HG03025 (cell line): ENCODE data around the gene DTX3.
"Not testable (repeated sequence)": the region's sequence is repeated elsewhere in the genome, so short reads cannot be mapped to it uniquely, and the experiment has no call there.

ENCODE experiments used
- ATAC-seq: cut with Tn5 transposase; IDR thresholded peaks from one replicate; pipeline ENCODE4 v1.9.1; 2021; ENCODE audit warnings: mild to moderate bottlenecking, moderate library complexity; ENCODE audit not compliant: unreplicated experiment, low FRiP score

Gene DTX3

DNA sequence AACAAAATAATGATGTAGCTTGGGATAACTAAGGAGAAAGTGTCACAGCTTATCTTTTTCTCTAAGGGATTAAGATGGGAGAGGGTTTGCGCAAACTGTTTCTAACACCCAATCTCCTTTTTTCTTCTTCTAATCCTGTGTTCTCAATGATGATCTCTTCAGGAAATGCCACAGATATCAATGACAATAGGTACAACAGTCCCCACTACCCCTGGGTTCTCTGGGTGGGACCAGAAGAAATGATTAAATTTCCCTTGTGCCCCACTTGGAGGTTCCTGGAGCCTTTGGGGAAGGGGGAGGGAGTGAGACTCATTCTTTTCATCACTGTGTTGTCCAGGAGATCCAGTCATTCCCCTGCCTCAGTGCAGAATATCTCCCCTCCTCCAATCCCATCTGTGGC lies 22.2 kb upstream of the DTX3 start:
- no peak for ATAC-seq

DNA sequence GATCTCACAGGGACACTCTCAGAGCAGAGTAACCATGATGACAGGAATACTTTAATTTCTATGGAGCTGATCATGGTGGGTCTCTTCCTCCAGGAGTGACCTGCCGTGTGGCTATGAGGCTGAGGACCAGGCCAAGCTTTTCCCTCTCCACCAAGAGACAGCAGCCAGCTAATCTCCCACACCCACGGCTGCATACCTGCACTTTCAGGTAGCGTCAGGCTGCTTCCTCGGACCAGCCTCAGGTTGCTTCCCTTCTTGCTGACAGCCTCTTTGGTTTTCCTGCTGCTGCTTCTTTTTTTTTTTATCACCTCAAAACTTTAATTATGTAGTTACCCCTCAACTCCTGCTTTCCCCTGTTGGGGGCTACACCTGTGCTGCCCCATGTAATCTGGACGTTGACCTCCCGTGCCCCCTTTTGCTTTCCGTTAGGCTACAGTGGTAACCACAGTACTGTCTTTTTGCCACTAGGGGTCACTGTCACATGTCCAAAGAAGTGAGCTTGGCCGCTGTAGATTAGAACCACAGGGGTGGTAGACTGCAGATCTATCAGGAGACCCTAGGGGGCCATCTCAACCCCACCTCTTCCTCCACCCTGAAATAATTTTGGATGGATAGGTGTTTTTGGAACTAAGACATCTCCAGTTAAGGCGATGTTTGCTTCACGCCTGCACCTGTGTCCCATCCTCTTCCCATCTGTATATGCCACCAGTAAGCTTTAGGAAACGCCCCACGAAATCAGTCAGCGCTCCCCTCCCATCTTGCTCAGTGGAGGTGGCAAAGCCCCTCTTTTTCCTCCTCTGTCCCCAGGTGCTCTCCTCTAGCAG lies 21.4 kb upstream of the DTX3 start:
- peak; percentile 85 for ATAC-seq

DNA sequence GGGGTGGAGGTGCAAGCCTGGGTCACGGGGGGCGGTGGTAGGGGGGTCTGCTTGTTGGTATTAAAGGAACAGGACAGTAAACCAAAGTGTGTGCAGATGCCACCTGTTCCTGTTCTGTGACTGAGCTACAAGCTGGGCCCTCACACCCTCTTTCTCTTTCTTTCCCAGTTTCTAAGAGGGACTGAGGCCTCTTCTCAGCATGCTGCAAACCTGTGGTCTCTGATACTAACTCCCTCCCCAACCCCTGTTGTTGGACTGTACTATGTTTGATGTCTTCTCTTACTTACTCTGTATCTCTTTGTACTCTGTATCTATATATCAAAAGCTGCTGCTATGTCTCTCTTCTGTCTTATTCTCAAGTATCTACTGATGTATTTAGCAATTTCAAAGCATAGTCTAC lies 20.6 kb upstream of the DTX3 start:
- ATAC-seq = no peak

DNA sequence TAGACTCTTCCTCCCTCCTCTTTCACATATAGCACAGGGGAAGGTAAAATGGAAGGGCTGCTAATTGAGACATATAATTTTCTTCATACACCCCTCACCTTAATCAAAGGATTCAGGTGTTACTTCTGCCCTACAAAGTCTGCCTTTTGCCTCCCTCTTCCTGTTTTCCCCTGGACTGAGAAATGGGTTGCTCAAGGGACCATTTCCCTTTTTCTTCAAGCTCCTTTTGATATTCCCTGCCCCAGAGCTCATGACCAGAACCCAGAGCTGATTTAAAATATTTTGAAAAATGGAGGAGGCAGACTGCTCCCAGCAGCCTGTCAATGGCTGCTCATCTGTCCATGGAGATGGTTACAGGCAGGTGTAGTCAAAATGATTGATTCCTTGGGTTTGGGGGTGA lies 19.9 kb upstream of the DTX3 start:
- no peak for ATAC-seq

DNA sequence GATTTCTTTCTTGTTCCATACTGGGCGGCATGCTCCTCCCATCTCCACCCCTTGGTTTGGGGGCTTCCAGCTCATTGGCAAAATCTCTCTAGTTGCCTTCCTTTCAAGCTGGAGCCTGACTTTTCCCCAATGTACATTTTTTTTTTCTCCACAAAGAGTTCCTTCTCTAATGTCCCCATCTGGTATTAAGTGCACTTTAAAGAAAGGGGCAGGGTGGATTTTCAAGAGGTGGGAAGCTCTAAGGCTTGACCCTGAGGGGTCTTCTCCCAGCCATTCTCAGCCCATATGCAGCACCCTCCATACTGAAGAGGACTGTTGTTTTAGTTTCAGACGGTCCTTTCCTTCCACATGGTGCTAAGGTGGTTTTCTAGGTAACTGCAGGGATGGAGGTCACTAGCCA lies 19.5 kb upstream of the DTX3 start:
- no peak for ATAC-seq

DNA sequence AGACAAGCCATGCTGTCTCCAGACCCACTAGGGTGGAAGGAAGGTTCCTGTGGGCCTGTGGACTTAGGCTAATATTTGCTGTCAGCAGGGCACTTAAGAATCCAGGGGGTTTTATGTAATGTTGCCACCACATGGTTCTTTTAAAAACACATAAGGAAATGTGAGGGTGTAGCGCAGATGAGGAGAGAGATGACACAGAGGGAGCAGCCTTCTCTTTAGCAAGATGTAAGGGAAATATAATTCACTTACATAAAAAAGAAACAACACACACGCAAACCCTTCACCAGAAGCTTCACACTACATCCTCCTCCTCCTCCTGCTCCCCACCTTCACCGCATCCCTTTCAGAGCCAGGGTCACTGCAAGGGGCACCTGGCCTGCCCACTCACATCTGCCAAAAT lies 18.5 kb upstream of the DTX3 start:
- no peak for ATAC-seq

DNA sequence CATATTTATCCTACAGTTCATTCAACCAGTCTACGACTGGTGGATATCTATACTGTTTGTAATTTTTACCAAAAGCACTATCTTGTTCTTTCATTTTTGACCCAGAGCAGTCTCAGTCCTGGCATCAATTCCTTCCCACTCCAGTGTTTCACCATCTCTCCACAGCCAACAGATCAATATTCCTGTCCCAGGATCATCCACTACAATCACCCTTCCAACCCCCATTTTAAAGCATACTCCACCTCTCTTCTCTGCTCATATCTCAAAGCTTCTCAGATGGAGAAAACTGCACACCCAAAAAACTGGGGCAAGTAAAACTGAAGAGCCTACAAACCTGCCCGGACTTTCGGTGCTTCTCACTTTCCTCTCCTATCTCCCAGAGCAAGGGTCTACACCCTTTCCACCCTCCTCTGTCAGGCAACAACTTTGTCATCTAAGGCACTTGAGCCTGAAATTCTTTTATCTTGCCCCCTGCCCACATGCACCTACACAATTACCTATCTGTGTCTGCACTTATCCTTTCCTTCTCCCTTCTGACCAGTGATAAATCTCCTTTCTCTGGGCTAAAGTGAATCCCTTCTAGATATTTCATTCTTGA lies 17.7 kb upstream of the DTX3 start:
- no peak for ATAC-seq

DNA sequence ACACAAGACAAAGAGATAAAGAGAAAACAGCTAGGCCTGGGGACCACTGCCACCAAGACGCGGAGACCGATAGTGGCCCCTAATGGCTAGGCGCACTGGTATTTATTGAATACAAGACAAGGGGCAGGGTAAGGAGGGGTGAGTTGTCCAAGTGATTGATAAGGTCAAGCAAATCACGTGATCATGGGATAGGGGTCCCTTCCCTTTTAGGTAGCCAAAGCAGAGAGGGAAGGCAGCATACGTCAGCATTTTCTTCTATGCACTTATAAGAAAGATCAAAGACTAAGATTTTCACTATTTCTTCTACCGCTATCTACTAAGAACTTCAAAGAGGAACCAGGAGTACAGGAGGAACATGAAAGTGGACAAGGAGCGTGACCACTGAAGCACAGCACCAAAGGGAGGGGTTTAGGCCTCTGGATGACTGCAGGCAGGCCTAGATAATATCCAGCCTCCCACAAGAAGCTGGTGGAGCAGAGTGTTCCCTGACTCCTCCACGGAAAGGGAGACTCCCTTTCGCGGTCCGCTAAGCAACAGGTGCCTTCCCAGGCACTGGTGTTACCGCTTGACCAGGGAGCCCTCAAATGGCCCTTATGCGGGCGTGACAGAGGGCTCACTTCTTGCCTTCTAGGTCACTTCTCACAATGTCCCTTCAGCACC lies 15.5 kb upstream of the DTX3 start:
- not testable (repeated sequence) for ATAC-seq

DNA sequence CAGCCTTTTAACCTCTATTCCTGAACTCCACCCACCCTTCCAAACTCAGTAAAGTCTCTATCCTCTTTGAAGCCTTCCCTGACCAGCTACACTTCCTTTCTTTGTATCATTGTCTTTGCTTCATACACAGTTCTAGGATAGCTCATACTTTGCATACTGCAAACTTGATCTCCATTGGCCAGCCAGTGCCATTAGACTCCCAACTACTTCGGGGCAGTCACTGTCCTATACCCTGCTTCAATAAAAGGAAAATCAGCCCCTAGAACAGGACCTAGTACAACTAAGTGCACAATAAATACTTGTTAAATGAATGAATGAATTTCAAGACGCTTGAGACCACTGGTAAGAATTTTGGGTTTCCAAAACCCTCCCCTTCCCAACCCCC lies 14.2 kb upstream of the DTX3 start:
- no peak for ATAC-seq

DNA sequence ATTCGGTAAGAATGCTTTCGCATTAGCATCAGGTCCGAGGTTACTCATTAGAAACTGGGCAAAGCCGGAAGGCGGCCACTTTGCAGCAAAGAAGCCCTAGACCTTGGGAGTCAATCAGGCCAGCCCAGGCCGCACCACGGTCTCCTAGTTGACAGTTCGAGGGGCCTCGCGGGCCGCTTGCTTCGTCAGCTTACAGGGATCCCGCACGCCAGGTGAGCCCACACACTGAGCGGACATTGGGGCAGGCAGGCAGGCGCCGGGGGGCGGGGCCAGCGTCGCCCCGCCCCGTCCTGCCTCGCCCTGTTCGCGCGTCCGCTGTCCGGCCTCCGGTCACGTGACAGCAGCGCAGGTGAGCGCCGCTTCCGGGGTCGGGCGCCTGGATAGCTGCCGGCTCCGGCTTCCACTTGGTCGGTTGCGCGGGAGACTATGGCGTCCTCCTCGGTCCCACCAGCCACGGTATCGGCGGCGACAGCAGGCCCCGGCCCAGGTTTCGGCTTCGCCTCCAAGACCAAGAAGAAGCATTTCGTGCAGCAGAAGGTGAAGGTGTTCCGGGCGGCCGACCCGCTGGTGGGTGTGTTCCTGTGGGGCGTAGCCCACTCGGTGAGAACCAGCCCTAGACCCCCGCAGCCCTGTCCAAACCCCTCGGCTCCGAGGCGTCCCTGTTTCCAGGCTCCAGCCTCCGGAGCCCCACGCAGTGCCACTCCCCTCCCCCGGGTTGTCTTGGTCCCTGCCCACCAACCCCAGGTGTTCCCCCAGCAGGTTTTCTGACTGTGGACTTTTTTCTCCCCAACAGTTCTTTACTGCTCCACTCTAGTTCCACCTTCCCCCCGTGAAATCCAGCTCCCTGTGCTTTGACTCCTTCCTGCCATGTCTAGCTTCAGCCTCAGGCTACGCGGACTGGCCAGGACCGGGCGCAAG lies 13.5 kb upstream of the DTX3 start, which contains the start of gene PIP4K2C:
TSS of gene PIP4K2C (plus strand) at position 329 of the 918 bp plus-strand sequence. CDS start at position 427, 98 bp downstream.
- peak; percentile 85 for ATAC-seq

DNA sequence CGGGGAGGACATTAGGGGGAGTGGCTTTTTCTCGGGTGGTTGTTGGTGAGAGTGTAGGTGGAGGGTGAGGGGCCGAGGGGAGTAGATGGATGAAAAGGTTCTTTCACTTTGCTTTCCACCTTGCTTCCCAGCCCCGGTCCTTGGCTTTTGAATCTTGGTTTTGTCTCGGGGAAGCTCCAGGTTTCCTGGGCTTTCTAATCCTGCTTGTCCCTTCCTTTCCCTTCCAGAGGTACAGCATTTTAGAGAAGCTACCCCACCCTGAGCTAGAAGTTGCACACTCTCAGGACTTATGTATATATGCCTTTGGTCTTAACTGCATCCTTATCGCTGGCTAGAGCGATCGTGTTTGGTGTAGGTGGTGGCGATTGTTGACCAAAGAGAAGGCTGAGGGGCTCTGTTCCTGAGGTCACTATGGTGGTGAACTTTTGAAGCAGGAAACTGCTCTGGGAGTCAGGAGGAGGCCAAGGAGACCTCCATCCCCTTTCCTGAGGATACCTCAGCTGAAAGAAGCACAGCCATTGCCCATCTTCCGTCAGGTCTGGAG lies 12.8 kb upstream of the DTX3 start:
- ATAC-seq = no peak

DNA sequence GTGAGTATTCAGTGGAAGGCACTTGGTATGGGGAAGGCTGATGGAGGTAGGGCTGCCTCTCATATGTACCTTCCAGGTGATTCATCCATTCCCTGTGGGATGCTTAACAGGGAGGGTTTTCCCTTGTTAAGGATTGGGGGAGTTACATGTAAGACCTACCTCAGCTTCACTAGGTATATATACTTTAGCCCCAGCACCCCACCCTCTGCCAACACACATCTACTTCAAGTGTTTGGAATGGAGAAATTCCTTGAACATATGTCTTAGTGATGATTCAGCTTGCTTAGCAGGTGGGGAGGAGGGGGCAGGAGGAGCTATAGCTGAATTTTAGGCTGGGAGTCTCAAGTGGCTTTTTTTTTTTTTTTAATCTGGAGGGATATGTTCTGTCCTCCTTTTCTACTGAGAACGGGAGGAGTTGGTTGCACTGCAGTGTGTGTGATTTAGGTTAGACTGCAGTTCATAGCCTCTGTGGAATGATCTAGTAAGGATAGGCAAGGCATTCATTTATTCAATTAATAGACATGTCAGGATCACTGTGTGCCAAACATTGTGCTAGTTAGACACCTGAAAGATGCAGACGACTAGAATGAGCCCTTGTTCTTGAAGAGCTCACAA lies 12.0 kb upstream of the DTX3 start:
- no peak for ATAC-seq

DNA sequence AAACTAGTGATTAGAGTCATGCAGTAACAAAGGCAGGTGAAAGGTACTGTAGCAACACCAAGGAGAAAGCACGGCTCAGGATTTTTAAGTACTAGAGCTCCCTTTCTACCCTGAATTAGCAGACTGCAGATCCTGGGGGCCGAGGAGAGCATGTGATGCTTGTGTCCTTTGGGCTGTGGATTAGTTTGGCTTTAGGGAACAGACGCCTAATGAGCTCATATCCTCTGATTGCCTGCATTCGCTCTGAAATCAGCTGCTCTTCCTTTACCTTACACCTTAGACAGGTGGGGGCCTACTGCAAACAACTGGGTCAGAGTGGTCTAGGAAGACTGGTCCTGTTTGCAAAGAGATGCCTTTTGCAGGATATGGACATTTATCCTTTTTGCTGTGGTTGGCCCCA lies 11.4 kb upstream of the DTX3 start:
- ATAC-seq = no peak

DNA sequence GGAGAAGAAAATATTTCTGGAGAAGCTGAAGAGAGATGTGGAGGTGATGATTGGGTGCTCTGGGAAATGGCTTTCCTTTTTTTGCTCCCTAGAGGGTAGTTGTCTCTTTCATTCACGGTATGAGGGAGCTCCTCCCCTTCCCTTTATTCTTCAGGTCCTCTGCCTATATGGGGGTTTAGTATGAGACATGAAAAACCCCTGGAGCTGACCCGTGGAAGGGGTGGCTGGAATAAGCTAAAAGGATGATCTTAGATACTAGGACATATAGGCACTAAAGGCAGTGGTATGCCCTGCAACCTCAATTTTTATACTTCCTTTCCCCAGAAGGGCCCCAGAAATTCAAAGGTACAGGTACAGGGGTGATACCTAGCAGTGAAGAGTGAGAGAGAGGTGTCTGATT lies 4.2 kb upstream of the DTX3 start:
- ATAC-seq = no peak

DNA sequence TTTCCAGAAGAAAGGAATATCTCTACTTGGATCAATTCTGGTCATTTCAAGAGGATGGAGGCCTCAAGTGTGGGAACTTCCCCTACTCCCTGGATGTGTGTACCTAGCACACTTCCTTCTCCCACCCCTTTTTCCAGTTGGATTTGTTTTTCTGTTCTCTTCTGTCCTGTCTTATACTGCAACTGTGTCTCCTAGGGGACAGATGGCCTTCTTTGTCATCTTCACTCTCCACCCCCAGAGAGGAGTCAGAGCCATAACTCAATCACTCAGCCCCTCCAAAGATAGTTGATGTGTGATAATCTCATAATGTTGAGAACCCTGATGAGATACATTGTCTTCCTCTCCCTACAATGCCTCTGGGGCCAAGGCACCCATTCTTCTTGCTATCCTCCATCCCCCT lies 2.1 kb upstream of the DTX3 start:
- ATAC-seq = no peak

DNA sequence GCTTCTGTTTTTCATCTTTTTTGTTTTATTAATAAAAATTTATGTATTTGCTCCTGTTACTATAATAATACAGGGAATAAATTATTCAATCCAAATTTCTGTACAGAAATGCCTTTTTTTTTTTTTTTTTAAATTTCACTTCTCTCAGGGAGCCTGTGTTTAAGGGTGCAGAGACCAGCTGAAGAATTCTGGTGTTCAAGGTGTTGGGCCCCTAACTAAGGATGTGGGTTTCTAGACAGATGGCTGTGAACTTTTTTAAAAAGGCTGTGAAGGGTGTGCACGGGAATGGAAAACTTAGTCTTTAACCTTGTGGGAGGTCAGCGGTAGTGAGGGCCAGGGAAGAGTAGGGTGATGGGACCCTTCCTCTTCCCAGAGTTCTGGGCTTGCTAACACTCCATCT lies 1.3 kb upstream of the DTX3 start:
- ATAC-seq = no peak

DNA sequence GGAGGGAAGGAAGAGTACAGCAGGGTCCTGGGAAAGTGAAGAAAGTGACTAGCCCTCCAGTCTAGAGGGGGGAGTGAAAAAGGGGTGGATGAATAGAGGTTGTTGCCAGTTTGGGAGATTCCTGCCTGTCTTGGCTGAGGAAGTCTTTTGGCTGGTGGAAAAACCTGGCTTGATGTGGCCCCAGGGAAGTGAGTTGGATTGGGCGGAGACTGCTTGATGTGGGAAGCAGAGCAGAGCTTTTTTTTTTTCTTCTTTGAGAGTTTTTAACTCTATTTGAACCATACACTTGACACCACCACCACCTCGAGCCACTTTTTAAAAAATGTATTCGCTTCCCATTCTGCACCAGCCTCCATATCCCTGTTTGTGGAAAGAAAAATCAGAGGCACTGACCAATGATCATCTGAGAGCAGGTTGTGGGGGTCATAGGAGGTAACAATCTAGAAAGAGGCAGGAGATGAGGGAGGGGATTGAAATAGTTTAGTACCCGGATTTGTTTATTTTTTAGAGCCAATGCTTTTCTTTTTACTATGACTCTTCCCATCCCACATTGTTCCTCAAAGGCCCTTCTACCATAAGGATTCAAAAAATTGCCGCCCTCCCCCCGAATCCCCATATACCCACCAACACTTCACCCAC lies 690 bp upstream of the DTX3 start:
- ATAC-seq = no peak

DNA sequence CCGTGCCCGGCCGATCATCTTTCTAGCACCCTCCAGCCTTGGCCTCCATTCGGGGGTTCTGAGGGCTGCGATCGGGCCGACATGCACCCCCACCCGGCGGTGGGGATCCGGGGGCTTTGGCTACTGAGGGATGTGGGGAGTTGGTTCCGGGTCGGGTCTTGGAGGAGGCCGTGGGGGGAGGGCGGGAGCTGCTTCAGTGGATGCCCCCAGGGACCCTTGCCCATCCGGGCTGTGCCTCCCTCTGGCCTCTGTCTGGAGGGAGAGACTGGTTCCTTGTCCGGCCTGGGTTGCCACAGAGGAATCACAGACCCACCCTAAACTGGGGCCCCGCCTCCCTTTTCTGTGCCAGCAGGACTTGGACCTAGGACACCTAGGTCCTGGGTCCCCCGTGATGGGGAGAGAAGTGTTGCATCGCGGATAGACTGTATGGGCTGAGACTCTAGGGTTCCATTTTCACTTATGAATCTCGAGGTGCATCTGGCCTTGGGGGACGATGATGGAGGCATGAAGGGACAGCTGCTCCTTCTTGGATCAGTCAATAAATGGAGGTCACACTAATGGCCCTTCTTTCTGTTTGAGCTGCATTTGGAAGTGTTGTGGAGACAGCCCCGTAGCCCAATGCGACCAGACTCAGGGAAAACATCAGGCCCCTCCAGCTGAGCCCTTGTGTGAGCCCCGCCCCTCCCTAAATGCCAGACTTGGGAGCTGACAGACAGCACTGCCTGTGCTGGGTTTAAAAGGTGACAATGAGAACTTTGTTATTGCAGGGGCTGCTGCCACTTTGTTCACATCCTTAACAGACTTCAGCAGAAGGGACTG lies 577 bp downstream of the DTX3 start:
- ATAC-seq = no peak
